SK-N-SH treated with all-trans-retinoic acid at 6 μM for 48 hours (cell line): ENCODE results near the gene ITPKB.

ENCODE experiments used
- ATAC-seq: fragments of 200-7000 bp; cut with Tn5 transposase; 3 replicates; pipeline ENCODE4 v1.9.1; 2020; ENCODE audit warnings: mild to moderate bottlenecking, moderate library complexity
- ARNTL ChIP-seq: fragments of 450-650 bp; formaldehyde crosslinking; IDR thresholded peaks from 2 replicates; pipeline ENCODE4 v1.5.0; 2020; ENCODE audit warnings: low read depth, mild to moderate bottlenecking, moderate library complexity, borderline replicate concordance
- BACH2 ChIP-seq: fragments of 250-450 bp; sonication (Bioruptor Pico); IDR thresholded peaks from 2 replicates; pipeline ENCODE4 v1.9.0; 2021; ENCODE audit warnings: mild to moderate bottlenecking, borderline replicate concordance
- CSDC2 ChIP-seq: fragments of 250-450 bp; sonication (Bioruptor Pico); IDR thresholded peaks from 2 replicates; pipeline ENCODE4 v1.5.0; 2020; ENCODE audit warnings: mild to moderate bottlenecking, moderate library complexity
- ESRRG ChIP-seq: fragments of 250-450 bp; sonication (Bioruptor Pico); IDR thresholded peaks from 2 replicates; pipeline ENCODE4 v1.6.1; 2021; ENCODE audit warnings: mild to moderate bottlenecking
- GLIS3 ChIP-seq: fragments of 250-450 bp; sonication (Bioruptor Pico); IDR thresholded peaks from 2 replicates; pipeline ENCODE4 v1.5.0; 2020; ENCODE audit warnings: mild to moderate bottlenecking, moderate library complexity
- OSR1 ChIP-seq: fragments of 250-450 bp; sonication (Bioruptor Pico); IDR thresholded peaks from 2 replicates; pipeline ENCODE4 v1.8.0; 2022; ENCODE audit warnings: moderate library complexity, mild to moderate bottlenecking, inconsistent platforms
- PPARA ChIP-seq: fragments of 250-450 bp; sonication (Bioruptor Pico); IDR thresholded peaks from 2 replicates; pipeline ENCODE4 v1.5.0; 2020; ENCODE audit warnings: mild to moderate bottlenecking, borderline replicate concordance
- RARB ChIP-seq: fragments of 250-450 bp; sonication (Bioruptor Pico); IDR thresholded peaks from 2 replicates; pipeline ENCODE4 v1.8.0; 2021; ENCODE audit warnings: mild to moderate bottlenecking, moderate library complexity
- SNAI2 ChIP-seq: fragments of 250-450 bp; sonication (Bioruptor Pico); IDR thresholded peaks from 2 replicates; pipeline ENCODE4 v1.5.0; 2020; ENCODE audit warnings: mild to moderate bottlenecking, moderate library complexity
- TCF4 ChIP-seq: fragments of 250-450 bp; sonication (Bioruptor Pico); IDR thresholded peaks from 2 replicates; pipeline ENCODE4 v1.8.0; 2021; ENCODE audit warnings: mild to moderate bottlenecking, moderate library complexity, borderline replicate concordance
- TOX ChIP-seq: fragments of 250-450 bp; sonication (Bioruptor Pico); IDR thresholded peaks from 2 replicates; pipeline ENCODE4 v1.8.0; 2021; ENCODE audit warnings: mild to moderate bottlenecking, moderate library complexity, borderline replicate concordance
- ZC3H10 ChIP-seq: fragments of 250-450 bp; sonication (Bioruptor Pico); IDR thresholded peaks from 2 replicates; pipeline ENCODE4 v1.5.1; 2021; ENCODE audit warnings: mild to moderate bottlenecking, moderate library complexity
- ZFP3 ChIP-seq: fragments of 250-450 bp; sonication (Bioruptor Pico); IDR thresholded peaks from 2 replicates; pipeline ENCODE4 v1.5.0; 2020; ENCODE audit warnings: mild to moderate bottlenecking, moderate library complexity
- ZFP30 ChIP-seq: fragments of 450-650 bp; formaldehyde crosslinking; IDR thresholded peaks from 2 replicates; pipeline ENCODE4 v1.5.0; 2022; ENCODE audit warnings: mild to moderate bottlenecking, moderate library complexity
- ZNF565 ChIP-seq: fragments of 450-650 bp; formaldehyde crosslinking; conservative IDR thresholded peaks from 2 replicates; pipeline ENCODE4 v1.5.0; 2020; ENCODE audit warnings: low read depth, mild to moderate bottlenecking, moderate library complexity
- ZNF70 ChIP-seq: fragments of 450-650 bp; formaldehyde crosslinking; IDR thresholded peaks from 2 replicates; pipeline ENCODE4 v1.5.0; 2020; ENCODE audit warnings: mild to moderate bottlenecking, moderate library complexity
- ZNF8 ChIP-seq: fragments of 450-650 bp; formaldehyde crosslinking; IDR thresholded peaks from 2 replicates; pipeline ENCODE4 v1.5.0; 2020; ENCODE audit warnings: mild to moderate bottlenecking, moderate library complexity
- TF ChIP-seq, protein P1 (sequence below): fragments of 250-450 bp; sonication (Bioruptor Pico); IDR thresholded peaks from 2 replicates; pipeline ENCODE4 v1.8.0; 2020; ENCODE audit warnings: mild to moderate bottlenecking, moderate library complexity, borderline replicate concordance
- TF ChIP-seq, protein P2 (sequence below): fragments of 250-450 bp; sonication (Bioruptor Pico); IDR thresholded peaks from 2 replicates; pipeline ENCODE4 v1.8.0; 2021; ENCODE audit warnings: low read depth, mild to moderate bottlenecking, moderate library complexity, borderline replicate concordance
- TF ChIP-seq, protein P3 (sequence below): fragments of 250-450 bp; sonication (Bioruptor Pico); IDR thresholded peaks from 2 replicates; pipeline ENCODE4 v1.5.1; 2021; ENCODE audit warnings: mild to moderate bottlenecking, moderate library complexity
- TF ChIP-seq, protein P4 (sequence below): fragments of 250-450 bp; sonication (Bioruptor Pico); IDR thresholded peaks from 2 replicates; pipeline ENCODE4 v1.5.1; 2020; ENCODE audit warnings: low read depth, mild to moderate bottlenecking, moderate library complexity

ITPKB gene

GRCh38 chr1:226680653-226681052 is 58.4 kb downstream of the ITPKB start:
- ATAC-seq, result no peak
- TF ChIP-seq CSDC2 (no peak), ARNTL (CRISPR knock-in tag) (no peak), TOX (CRISPR knock-in tag) (no peak), ESRRG (CRISPR knock-in tag) (no peak), PPARA (CRISPR knock-in tag) (no peak), ZFP3 (no peak), ZNF565 (CRISPR knock-in tag) (no peak), GLIS3 (CRISPR knock-in tag) (no peak)
- TF ChIP-seq, protein P1, sequence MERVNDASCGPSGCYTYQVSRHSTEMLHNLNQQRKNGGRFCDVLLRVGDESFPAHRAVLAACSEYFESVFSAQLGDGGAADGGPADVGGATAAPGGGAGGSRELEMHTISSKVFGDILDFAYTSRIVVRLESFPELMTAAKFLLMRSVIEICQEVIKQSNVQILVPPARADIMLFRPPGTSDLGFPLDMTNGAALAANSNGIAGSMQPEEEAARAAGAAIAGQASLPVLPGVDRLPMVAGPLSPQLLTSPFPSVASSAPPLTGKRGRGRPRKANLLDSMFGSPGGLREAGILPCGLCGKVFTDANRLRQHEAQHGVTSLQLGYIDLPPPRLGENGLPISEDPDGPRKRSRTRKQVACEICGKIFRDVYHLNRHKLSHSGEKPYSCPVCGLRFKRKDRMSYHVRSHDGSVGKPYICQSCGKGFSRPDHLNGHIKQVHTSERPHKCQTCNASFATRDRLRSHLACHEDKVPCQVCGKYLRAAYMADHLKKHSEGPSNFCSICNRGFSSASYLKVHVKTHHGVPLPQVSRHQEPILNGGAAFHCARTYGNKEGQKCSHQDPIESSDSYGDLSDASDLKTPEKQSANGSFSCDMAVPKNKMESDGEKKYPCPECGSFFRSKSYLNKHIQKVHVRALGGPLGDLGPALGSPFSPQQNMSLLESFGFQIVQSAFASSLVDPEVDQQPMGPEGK (CRISPR knock-in tag), result no peak
- TF ChIP-seq, protein P2, sequence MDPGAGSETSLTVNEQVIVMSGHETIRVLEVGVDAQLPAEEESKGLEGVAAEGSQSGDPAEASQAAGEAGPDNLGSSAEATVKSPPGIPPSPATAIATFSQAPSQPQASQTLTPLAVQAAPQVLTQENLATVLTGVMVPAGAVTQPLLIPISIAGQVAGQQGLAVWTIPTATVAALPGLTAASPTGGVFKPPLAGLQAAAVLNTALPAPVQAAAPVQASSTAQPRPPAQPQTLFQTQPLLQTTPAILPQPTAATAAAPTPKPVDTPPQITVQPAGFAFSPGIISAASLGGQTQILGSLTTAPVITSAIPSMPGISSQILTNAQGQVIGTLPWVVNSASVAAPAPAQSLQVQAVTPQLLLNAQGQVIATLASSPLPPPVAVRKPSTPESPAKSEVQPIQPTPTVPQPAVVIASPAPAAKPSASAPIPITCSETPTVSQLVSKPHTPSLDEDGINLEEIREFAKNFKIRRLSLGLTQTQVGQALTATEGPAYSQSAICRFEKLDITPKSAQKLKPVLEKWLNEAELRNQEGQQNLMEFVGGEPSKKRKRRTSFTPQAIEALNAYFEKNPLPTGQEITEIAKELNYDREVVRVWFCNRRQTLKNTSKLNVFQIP (CRISPR knock-in tag), result no peak

- ATAC-seq, result peak; percentile 24
- TF ChIP-seq TCF4 (CRISPR knock-in tag), result no peak
- no peak for TF ChIP-seq ZNF8 (CRISPR knock-in tag)
- TF ChIP-seq, protein P3, sequence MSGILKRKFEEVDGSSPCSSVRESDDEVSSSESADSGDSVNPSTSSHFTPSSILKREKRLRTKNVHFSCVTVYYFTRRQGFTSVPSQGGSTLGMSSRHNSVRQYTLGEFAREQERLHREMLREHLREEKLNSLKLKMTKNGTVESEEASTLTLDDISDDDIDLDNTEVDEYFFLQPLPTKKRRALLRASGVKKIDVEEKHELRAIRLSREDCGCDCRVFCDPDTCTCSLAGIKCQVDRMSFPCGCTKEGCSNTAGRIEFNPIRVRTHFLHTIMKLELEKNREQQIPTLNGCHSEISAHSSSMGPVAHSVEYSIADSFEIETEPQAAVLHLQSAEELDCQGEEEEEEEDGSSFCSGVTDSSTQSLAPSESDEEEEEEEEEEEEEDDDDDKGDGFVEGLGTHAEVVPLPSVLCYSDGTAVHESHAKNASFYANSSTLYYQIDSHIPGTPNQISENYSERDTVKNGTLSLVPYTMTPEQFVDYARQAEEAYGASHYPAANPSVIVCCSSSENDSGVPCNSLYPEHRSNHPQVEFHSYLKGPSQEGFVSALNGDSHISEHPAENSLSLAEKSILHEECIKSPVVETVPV (CRISPR knock-in tag), result no peak
- TF ChIP-seq PPARA (CRISPR knock-in tag), result no peak
- no peak for TF ChIP-seq TOX (CRISPR knock-in tag)
- TF ChIP-seq, protein P2 (CRISPR knock-in tag), result no peak
- no peak for TF ChIP-seq BACH2 (CRISPR knock-in tag)
Measured at GRCh38 chr1:226679853-226680516, 59.1 kb downstream of the ITPKB start.

- ATAC-seq, result no peak
- TF ChIP-seq ARNTL (CRISPR knock-in tag) (no peak), TCF4 (CRISPR knock-in tag) (no peak), BACH2 (CRISPR knock-in tag) (no peak), ZFP30 (no peak), ZNF565 (CRISPR knock-in tag) (no peak), GLIS3 (CRISPR knock-in tag) (no peak), ZC3H10 (CRISPR knock-in tag) (no peak), ESRRG (CRISPR knock-in tag) (no peak), RARB (CRISPR knock-in tag) (no peak), OSR1 (CRISPR knock-in tag) (no peak), PPARA (CRISPR knock-in tag) (no peak)
- TF ChIP-seq, protein P1 (CRISPR knock-in tag), result no peak
Measured at GRCh38 chr1:226679262-226679661, 59.8 kb downstream of the ITPKB start.

DNA sequence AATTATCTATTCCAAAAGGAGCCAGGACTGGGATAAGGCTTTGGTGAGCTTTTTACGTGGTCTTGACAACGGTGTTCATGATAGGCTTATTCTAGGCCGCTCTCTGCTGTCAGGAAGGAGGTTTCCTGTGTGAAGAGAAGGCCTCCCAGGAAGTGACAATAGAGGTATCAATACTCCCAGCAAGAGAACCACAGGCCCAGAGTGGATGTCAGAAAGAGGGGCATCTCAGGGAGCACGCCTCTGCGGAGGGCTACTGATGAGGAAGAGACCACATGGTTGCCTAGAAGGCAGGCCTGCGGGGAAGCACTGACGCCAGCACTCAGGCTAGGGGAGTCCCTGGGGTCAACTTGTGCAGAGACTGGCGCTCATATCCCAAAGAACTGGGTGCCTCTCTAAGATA is 60.4 kb downstream of the ITPKB start:
- ATAC-seq, result no peak
- no peak for TF ChIP-seq RARB (CRISPR knock-in tag)
- no peak for TF ChIP-seq ZFP3
- TF ChIP-seq, protein P2 (CRISPR knock-in tag), result no peak
- no peak for TF ChIP-seq ZNF8 (CRISPR knock-in tag)
- TF ChIP-seq, protein P4, sequence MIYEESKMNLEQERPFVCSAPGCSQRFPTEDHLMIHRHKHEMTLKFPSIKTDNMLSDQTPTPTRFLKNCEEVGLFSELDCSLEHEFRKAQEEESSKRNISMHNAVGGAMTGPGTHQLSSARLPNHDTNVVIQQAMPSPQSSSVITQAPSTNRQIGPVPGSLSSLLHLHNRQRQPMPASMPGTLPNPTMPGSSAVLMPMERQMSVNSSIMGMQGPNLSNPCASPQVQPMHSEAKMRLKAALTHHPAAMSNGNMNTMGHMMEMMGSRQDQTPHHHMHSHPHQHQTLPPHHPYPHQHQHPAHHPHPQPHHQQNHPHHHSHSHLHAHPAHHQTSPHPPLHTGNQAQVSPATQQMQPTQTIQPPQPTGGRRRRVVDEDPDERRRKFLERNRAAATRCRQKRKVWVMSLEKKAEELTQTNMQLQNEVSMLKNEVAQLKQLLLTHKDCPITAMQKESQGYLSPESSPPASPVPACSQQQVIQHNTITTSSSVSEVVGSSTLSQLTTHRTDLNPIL (CRISPR knock-in tag), result no peak
- no peak for TF ChIP-seq TCF4 (CRISPR knock-in tag)
- no peak for TF ChIP-seq ZNF70
- no peak for TF ChIP-seq SNAI2 (CRISPR knock-in tag)
- TF ChIP-seq ARNTL (CRISPR knock-in tag), result no peak
